VCaP (cell line): Measurements from ENCODE around the gene LVRN.
"Not testable (repeated sequence)": the region's sequence is repeated elsewhere in the genome, so short reads cannot be mapped to it uniquely, and the experiment has no call there.

ENCODE experiments used
- H3K27ac ChIP-seq: fragments of 450-650 bp; 2 replicates; pipeline ENCODE4 v1.5.1; 2017
- CTCF ChIP-seq: fragments of 450-650 bp; conservative IDR thresholded peaks from 2 replicates; pipeline ENCODE4 v1.5.1; 2017; ENCODE audit warnings: mild to moderate bottlenecking, moderate library complexity

LVRN gene

GRCh38 chr5:115962239-115962564 is at the start of gene LVRN:
LVRN (plus strand) TSS chr5:115962475; CDS start chr5:115962618, 143 bp downstream.
- no peak for TF ChIP-seq CTCF
- H3K27ac ChIP-seq: no peak within 1 kb of the TSS

GRCh38 chr5:115913623-115914400 is 48.5 kb upstream of the LVRN start:
- not testable (repeated sequence) for H3K27ac ChIP-seq

DNA sequence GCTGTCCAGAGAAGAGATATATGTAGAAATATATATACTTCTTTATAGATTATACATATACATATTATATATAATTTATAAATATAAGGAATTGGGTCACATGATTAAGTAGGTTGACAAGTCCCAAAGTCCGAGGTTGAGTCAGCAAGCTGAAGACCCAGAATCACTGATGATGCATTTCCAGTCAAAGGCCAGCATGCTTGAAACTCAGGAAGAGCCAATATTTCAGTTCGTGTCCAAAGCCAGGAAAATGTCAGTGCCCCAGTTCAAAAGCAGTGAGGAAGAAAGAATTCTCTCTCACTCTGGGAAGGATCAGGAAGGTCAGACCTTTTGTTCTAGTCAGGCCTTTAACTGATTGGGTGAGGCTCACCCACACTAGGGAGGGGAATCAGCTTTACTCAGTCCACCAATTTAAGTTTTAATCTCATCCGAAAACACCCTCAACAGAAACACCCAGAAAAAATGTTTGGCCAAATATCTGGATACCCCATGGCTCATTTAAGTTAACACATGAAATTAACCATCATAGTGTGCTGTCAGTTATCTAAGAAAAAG is 42.0 kb upstream of the LVRN start:
- TF ChIP-seq CTCF: no peak

GRCh38 chr5:115928578-115929407 is 33.5 kb upstream of the LVRN start:
- H3K27ac ChIP-seq: not testable (repeated sequence)

More for the DNA sequence above, 42.0 kb upstream of the LVRN start:
- H3K27ac ChIP-seq: no peak overlapping the region

GRCh38 chr5:115930171-115930570 is 32.1 kb upstream of the LVRN start:
- H3K27ac ChIP-seq: not testable (repeated sequence)

DNA sequence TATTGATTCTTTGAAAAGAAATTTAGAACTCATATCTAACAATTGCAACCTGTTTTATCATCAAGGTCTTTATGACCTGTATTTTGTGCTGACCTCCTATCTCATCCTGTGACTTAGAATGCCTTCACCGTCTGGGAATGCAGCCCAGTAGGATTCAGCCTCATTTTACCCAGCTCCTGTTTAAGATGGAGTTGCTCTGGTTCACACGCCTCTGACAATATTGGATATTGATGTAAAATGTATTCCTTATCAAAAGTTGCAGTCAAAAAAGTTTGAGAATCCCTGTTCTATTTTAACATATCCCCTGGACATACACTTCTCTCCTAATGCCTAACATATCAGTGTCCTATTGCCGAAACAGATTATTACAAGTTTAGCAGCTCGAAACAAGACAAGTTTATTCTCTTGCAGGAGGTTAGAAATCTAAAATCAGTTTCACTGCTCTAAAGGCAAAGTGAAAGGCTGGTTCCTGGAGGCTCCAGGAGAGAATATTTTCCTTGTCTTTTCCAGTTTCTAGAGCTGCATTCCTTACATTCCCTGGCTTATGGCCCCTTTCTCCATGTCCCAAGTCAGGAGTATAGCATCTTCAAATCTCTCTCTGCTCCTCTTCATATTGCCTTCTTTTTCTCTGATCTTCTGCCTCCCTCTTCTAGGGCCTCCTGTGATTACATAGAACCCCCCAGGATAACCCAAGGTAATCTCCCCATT is 31.5 kb upstream of the LVRN start:
- TF ChIP-seq CTCF: no peak
- no peak overlapping the region for H3K27ac ChIP-seq

- no peak for TF ChIP-seq CTCF
- H3K27ac ChIP-seq: no peak overlapping the region
Measured at GRCh38 chr5:115932991-115933390, 29.3 kb upstream of the LVRN start.

- no peak for TF ChIP-seq CTCF
- H3K27ac ChIP-seq: no peak overlapping the region
Measured at GRCh38 chr5:115934388-115934974, 27.8 kb upstream of the LVRN start.
